G401 (cell line): Measurements from ENCODE around the gene FAM47E. TPM values are rescaled to one million over a fixed set of nuclear protein-coding genes. Genes with fewer than 3 reads are reported as not detected.
"Not testable (repeated sequence)": the region's sequence is repeated elsewhere in the genome, so short reads cannot be mapped to it uniquely, and the experiment has no call there.

Experiments used
- DNase-seq: peaks from one replicate; pipeline ENCODE4 v3.0.0-alpha.2; 2015; ENCODE audit warnings: low spot score
- in situ Hi-C: cut with HindIII; loops from 2 replicates; pipeline ENCODE4 v1.10.0; 2016; ENCODE audit warnings: low sequenced_read_pairs, mixed read lengths
- total RNA-seq: library from RNA; depleted of rRNA; stranded (reverse); fragments of >200 nt; shearing (Covaris generic); gene quantifications from 2 replicates; pipeline ENCODE4 v1.2.3, GENCODE V29; 2014

Gene FAM47E
- total RNA-seq, 1 experiment from 2014 or later = 0.37 TPM

DNA sequence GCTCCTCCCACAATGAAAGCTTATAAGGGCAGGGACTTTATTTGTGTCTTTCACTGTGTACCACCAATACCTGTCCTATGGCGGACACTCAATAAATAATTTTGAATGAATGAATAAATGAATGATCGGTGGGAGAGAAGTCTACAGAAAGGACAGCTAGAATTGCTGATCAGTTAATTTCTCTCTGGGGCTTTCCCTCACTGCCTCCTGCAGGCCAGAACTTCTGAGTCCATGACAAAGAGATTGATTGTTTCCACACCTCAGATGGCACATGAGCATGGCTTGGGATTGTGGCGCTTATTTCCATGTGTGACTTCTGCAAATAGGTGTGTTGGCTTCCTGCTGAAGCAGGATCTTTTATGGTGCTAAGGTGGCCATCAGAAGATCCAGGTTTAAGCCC lies 6.3 kb downstream of the FAM47E start:
- DNase-seq = no peak
- in situ Hi-C loops = no loop called here

DNA sequence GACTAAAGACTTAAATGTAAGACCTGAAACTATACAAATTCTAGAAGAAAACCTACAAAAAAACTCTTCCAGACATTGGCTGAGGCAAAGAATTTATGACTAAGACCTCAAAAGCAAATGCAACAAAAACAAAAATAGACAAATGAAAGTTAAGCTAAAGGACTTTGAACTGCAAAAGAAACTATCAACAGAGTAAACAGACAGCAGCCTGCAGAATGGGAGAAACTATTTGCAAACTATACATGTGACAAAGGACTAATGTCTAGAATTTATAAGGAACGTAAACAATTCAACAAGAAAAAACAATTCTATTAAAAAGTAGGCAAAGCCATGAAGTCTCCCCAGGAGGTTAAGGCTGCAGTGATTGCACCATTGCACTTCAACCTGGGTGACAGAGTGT lies 9.1 kb downstream of the FAM47E start:
- no peak for DNase-seq
- in situ Hi-C loops = no loop called here

DNA sequence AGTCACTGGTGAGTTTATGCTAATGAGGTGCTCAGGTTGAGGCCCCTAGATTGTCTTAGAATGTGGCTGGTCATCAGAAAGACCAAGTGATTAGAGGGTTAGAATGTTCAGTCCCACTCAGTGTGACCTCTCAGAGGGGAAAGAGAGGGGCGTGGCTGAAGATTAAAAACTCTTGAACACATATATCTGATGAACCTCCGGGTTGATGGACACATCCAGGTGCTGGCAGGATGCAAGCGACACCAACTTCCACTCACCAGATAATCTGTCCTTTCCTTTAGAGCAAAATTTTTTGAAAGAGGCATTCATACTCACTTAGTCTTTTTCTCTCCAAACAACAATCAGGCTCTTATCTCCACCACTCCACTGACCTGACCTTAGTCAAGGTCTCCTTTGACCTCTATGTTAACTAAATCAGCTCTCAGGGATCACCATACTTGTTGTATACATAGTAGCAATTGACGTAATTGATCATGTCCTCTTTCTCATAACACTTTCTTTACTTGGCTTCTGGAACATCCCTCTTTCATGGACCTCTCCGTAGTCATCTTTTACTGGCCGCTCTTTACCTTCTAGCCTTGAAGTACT lies 14.2 kb downstream of the FAM47E start:
- in situ Hi-C loops = no loop called here
- DNase-seq = no peak

GRCh38 chr4:76266627-76267026 lies 15.1 kb downstream of the FAM47E start:
- in situ Hi-C loops = no loop called here
- no peak for DNase-seq

DNA sequence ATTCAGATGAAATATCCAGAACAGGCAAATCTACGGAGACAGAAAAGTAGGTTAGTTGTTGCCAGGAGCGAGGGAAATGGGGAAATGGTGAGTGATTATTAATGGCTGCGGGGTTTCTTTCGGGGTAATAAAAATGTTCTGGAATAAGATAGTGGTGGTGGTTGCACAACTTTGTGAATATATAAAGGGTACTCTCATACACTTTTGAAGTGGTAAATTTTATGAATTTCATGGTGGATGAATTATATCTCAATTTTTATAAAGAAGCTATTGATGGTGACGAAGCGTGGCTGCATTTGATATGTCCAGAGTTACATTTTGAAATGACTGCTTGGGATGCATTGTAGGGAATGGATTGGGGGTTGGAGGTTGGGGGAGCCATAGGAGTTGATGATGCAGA lies 16.3 kb downstream of the FAM47E start:
- DNase-seq = no peak
- in situ Hi-C loops = no loop called here

- in situ Hi-C loops = no loop called here
Observed at GRCh38 chr4:76270244-76271175, 19.0 kb downstream of the FAM47E start.

DNA sequence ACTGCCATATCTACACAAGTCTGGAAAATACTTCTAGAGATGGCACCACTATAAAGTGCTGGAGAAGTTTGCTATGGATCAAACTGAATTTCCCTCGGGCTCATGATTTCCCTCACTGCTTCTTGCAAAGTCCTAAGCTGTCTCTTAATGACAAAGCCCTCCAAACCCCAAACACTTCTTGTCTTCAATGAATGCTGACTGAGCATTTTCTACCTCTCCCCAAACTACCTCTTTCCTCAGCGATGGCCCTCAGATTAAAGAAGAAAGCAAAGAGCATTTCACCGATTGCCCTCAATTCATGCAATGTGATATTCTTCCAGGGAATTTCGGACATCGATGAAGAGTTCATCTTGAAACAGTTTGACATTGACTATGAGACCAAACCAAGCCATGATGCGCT lies 19.7 kb downstream of the FAM47E start:
- in situ Hi-C loops = no loop called here
- DNase-seq = no peak

More at GRCh38 chr4:76270244-76271175, 19.0 kb downstream of the FAM47E start:
- DNase-seq = no peak

DNA sequence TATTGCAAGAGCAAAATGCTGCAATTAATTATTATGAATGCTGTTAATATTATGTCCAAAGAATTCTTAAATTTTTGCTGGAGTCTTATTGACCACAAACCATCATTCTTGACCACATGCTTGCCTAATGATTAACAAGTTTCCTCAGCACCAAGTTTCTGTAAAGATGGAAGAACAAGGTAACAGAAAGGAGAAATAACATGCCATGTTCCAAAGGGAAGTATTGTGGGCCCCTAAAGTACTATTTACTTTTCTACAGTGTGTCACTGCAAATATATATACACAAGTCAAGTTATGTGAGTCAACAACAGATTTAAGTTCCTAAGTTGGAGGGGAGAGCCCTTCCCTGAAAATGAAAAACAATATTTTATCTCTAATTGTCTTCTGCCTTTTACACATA lies 20.6 kb downstream of the FAM47E start:
- in situ Hi-C loops = no loop called here
- DNase-seq = no peak

GRCh38 chr4:76272582-76272981 lies 21.1 kb downstream of the FAM47E start:
- in situ Hi-C loops = no loop called here
- no peak for DNase-seq

- no peak for DNase-seq
- in situ Hi-C loops = no loop called here
Observed at GRCh38 chr4:76272999-76273398, 21.5 kb downstream of the FAM47E start.

GRCh38 chr4:76275486-76276124 lies 24.1 kb downstream of the FAM47E start:
- in situ Hi-C loops = no loop called here

DNA sequence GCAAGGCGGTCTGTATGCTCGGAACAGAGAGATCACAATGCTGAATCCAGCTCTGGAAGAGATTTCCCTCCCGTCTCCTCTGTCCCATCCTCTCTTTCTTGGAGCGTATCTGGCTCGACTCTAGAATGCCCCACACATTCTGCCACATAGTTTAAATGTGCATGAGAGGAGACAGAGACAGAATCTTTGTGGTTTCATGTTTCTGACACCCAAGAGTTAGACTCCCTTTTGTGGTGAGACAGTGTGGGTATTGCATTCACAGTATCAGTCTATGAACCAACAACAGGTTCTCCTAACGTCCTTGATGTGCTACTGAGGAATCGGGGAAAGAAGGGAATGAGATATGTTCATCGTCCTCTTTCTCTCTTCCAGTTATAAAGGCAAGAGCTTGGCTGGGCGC lies 25.3 kb downstream of the FAM47E start:
- in situ Hi-C loops = no loop called here
- no peak for DNase-seq

More at GRCh38 chr4:76275486-76276124, 24.1 kb downstream of the FAM47E start:
- DNase-seq = no peak

DNA sequence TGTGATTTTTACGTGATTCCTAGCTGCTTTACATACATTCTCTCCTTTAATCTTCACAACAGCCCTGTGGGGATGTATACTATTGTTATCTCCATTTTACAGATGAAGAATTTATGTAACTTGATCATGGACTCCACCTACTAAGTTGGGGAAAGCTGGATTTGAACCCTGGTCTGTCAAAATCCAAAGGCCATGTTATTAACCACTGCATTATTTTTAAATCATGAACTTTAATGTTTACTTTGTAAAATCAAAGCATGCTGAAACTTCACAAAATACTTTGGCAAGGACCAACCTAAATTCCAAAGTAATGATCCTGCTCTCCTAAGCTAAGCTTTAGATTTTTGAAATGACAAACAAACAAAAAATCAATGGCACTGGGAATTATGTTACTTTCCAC lies 26.1 kb downstream of the FAM47E start:
- no peak for DNase-seq
- in situ Hi-C loops = no loop called here

- in situ Hi-C loops = no loop called here
- no peak for DNase-seq
Observed at GRCh38 chr4:76278583-76278982, 27.1 kb downstream of the FAM47E start.

DNA sequence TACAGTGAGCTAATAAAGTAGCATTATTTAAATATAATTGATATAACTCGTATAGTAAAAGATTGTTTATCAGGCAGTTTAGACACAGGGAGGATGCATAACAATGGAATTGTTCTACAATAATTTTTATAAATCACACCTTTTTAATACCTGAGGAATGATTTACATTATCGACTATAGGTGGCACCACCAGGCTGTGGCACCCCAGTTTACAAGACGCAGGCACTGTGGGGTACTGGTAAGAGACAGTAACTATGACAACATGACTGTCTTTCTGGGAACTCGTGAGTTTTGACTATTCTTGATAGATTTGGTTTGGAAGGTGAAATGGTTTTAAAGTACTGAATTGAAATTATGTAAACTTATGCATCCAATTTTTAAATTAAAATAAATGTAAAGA lies 27.9 kb downstream of the FAM47E start:
- DNase-seq = no peak
- in situ Hi-C loops = no loop called here

DNA sequence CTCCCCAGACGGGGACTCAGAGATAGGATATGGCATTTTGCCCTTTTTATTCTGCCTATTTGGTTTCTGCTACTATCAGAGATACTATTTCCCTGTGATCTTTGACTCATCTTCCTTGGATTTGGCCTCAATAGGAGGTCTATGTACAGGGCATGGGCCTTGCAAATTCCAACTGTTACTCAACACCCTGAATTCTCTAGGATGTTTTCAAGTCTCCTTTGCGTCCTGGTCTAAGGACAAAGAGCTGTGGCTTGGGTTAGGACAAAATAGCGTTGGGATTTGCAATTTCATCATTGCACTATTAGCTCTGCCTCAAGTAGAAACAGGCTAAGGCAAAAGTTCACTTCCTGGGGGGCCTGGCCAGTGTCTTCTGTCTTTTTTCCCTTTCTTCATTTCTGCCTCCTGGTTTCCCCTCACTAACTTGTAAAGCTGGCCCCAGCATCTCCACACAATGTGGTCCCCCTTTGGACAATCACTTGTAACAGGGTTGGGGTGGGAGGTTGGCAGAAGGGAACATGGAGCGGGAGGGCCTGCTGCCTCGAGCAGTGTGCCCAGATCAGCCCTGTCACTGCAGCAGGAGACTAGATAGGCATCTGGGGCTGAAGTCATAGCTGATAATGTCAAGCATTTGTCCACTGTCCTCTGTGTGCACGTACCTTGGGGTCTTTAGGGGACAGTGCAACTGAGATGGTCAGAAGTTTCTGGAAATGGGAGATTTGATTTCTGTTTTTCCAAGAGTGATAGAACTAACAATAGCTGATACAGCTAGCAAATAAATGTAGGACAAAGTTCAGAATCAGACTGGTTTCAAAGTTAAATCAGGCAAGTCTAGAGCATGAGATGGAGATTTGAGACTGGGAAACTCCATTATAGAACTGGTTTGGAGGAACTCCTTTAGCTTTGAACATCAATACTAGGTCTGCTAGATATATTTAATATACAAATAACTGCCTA lies 29.2 kb downstream of the FAM47E start:
- in situ Hi-C loops = no loop called here
- DNase-seq = no peak

DNA sequence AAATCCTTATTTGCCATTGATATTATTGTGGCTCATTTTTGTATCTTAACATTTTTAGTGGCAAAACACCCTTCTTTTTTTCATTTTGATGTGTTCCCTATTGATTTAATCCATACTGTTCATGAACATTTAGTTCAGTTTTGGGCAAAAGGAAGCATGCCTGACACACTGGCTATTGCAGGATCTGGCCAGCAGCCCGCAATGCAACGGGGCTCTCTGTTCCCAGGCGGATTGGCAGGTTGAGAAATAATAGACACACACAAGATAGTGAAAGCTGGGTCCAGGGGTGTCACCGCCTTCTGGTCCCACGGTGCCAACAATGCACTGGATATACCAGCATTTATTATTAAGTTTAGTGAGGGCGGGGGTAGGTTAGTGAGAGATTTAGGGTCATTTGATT lies 30.1 kb downstream of the FAM47E start:
- DNase-seq, in situ Hi-C loops: not testable (repeated sequence)

GRCh38 chr4:76282941-76283689 lies 31.6 kb downstream of the FAM47E start:
- no peak for DNase-seq
- in situ Hi-C loops = no loop called here
